ENCODE results near the gene ATG9B.
"Not testable (repeated sequence)": the region's sequence is repeated elsewhere in the genome, so short reads cannot be mapped to it uniquely, and the experiment has no call there.

GRCh38 chr7:151026771-151027727 is 2.8 kb upstream of the ATG9B start:
- not testable (repeated sequence) for TF ChIP-seq CTCF, POLR2A (IDR thresholded peaks at IDR 0.05)

Measured in uterus (tissue), 2 donors.